ENCODE data around the gene FTCDNL1. TPM values are rescaled to one million over a fixed set of nuclear protein-coding genes. Genes with fewer than 3 reads are reported as not detected.

FTCDNL1 gene
- 2.8 to 3.5 TPM (median 2.9 TPM) in 5 replicates for total RNA-seq (2022; extraction: Qiagen RNA extraction)

DNA sequence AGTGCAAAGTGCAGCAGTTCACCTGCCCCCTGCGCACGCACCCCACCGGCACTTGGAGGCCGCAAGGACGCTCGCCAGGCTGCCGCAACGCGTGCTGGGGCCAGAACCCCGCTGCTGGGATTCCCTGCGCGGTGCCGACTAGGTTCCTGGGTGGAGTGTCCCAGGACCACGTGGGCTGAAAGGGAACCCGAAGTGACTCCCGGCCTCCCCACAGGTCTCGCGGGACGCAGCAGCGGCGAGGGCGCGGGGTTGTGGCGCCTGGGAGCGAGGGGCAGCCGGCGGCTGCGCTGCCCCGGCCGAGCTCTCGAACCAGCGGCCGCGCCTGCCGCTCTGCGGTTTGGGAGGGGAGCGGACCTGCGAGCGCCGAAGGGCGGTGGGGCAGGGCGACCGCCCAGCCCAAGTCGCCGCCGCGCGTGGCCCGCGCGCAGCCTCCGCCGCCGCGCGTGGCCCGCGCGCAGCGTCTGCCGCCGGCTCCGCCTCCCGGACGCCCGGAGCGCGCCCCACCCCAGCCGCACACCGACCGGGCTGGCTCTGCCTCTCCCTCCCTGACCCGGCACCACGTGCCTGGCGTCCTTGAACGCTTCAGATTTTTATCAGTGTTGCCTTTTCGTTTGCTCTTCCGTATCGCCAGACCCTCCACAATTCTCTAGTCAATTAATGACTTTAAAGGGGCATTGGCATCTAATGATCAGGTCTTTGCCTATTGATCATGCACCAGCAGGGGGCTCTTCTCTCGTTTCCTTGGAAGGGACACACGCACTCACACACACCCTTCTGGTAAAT, at the start of gene FTCDNL1:
Gene FTCDNL1 (minus strand): TSS at position 475 of the 783 bp plus-strand sequence. CDS start 2,230 bp downstream, outside the sequence.

Other genes starting within 250 kb of the FTCDNL1 start
- 6.4 to 8.0 TPM (median 7.8 TPM) in 5 replicates for gene C2orf69, start 60.1 kb upstream of the FTCDNL1 start, total RNA-seq (2022; extraction: Qiagen RNA extraction)
- gene TYW5, start 104.3 kb upstream of the FTCDNL1 start, total RNA-seq (2022; extraction: Qiagen RNA extraction): 6.4 to 8.3 TPM (median 6.7 TPM) in 5 replicates
- gene MAIP1, start 104.4 kb upstream of the FTCDNL1 start, total RNA-seq (2022; extraction: Qiagen RNA extraction): 33.6 to 38.2 TPM (median 37.7 TPM) in 5 replicates